ENCODE results near the gene FLT3LG. TPM values are rescaled to one million over a fixed set of nuclear protein-coding genes. Genes with fewer than 3 reads are reported as not detected.
A peak's percentile ranks its signal among the peaks of the same experiment; 100 is the strongest.

Gene FLT3LG
- total RNA-seq, 4 donors from 2014 or later = 1.00 to 4.0 (median 3.2) TPM; not detected in 1

DNA sequence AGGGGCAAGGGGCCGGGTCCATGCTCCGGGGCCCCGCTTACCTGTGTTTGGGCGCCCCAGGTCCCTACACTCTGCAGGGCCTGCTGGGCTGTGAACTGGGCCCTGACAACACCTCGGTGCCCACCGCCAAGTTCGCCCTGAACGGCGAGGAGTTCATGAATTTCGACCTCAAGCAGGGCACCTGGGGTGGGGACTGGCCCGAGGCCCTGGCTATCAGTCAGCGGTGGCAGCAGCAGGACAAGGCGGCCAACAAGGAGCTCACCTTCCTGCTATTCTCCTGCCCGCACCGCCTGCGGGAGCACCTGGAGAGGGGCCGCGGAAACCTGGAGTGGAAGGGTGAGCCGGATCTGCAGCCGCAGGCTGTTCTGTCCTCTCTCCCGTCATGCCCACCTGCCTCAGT lies 40.1 kb downstream of the FLT3LG start:
- 65% methylated on average over 15 of the region's 21 CpGs; no CpG with 5 or more reads in 1 of the 2 donors for WGBS, 2 donors (ENCODE audit: low coverage in 1 of 2)
- Histone ChIP-seq H3K4me3 (peak overlapping the region; percentile 41 to 87 (median 72)), H3K27me3 (no peaks in the 10 kb centered on the region), H3K4me1 (peaks cover 12 to 41% (median 26%) of the 10 kb centered on the region in 4 donors), H3K36me3 (peaks cover 0 to 4% (median 0%) of the 10 kb centered on the region in 4 donors), H3K27ac (peak overlapping the region; percentile 87 to 95 (median 92)), H3K9me3 (no peaks in the 10 kb centered on the region)
- in situ Hi-C loops (cut with MboI; ENCODE audit: low pct_ligation_motif_present in 1 of 4, low pct_unique_long_range_greater_than_20kb in 1 of 4, low sequenced_read_pairs in 3 of 4) (no loop called here), intact Hi-C loops (cut with DNase I; ENCODE audit: low total_unique reads) (no loop called here)
- TF ChIP-seq EP300 (IDR thresholded peaks at IDR 0.05; ENCODE audit: low read depth) (no peak), POLR2A (IDR thresholded peaks at IDR 0.05) (no peak), POLR2AphosphoS5 (IDR thresholded peaks at IDR 0.05) (no peak)
- TF ChIP-seq, protein P1, sequence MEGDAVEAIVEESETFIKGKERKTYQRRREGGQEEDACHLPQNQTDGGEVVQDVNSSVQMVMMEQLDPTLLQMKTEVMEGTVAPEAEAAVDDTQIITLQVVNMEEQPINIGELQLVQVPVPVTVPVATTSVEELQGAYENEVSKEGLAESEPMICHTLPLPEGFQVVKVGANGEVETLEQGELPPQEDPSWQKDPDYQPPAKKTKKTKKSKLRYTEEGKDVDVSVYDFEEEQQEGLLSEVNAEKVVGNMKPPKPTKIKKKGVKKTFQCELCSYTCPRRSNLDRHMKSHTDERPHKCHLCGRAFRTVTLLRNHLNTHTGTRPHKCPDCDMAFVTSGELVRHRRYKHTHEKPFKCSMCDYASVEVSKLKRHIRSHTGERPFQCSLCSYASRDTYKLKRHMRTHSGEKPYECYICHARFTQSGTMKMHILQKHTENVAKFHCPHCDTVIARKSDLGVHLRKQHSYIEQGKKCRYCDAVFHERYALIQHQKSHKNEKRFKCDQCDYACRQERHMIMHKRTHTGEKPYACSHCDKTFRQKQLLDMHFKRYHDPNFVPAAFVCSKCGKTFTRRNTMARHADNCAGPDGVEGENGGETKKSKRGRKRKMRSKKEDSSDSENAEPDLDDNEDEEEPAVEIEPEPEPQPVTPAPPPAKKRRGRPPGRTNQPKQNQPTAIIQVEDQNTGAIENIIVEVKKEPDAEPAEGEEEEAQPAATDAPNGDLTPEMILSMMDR (IDR thresholded peaks at IDR 0.05) = no peak
- no peak for DNase-seq

DNA sequence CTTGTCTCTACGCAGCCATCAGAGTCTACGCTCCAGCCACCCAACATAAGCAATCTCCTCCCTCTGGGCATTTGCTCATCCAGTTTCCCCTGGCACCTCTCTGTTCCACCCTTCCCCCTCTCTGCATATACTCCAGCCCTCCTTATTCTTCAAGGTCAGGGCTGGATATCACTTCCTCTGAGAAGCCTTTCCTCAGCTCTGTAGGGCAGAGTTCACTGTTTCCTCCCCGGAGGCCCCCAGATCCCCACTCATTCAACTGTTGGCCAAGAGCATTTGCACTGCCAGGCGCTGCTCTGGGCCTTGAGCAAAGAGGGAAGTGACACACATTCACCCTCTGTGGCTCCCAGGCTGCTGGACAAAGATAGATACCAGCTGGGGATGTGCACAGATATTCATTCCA lies 41.8 kb downstream of the FLT3LG start:
- intact Hi-C loops (cut with DNase I; ENCODE audit: low total_unique reads) = no loop called here
- 60% methylated on average over 3 to 4 of the region's 4 CpGs for WGBS, 2 donors (ENCODE audit: low coverage in 1 of 2)
- peaks cover 12 to 41% (median 26%) of the 10 kb centered on the region in 4 donors for H3K4me1 ChIP-seq

DNA sequence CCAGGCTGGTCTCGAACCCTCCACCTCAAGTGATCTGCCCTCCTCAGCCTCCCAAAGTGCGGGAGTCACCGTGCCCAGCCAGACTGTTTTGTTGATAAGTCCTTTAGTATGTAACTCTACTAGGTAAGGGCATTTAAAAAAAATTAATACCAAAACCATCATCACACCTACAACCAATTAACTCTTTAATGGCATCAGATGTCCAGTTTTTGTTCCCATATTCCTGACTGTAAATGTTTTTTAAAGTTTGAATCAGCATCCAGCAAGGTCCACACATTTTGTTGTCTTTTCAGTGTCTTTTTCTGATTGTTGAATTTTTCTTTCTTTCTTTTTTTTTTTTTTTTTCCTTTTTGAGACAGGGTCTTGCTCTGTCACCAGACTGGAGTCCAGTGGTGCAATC lies 44.0 kb downstream of the FLT3LG start:
- TF ChIP-seq, protein P1 (IDR thresholded peaks at IDR 0.05) = no peak
- TF ChIP-seq EP300 (IDR thresholded peaks at IDR 0.05; ENCODE audit: low read depth) (no peak), POLR2AphosphoS5 (IDR thresholded peaks at IDR 0.05) (no peak), POLR2A (IDR thresholded peaks at IDR 0.05) (no peak)
- DNase-seq = no peak
- WGBS, 2 donors (ENCODE audit: low coverage in 1 of 2) = 93 to 94% methylated on average over 3 of the region's 3 CpGs
- Histone ChIP-seq H3K4me1 (peaks cover 2 to 25% (median 15%) of the 10 kb centered on the region in 4 donors), H3K27me3 (no peaks in the 10 kb centered on the region), H3K36me3 (peaks cover 0 to 9% (median 0%) of the 10 kb centered on the region in 4 donors), H3K4me3 (no peak overlapping the region), H3K27ac (no peak overlapping the region), H3K9me3 (no peaks in the 10 kb centered on the region)
- in situ Hi-C loops (cut with MboI; ENCODE audit: low pct_ligation_motif_present in 1 of 4, low pct_unique_long_range_greater_than_20kb in 1 of 4, low sequenced_read_pairs in 3 of 4) (no loop called here), intact Hi-C loops (cut with DNase I; ENCODE audit: low total_unique reads) (no loop called here)

More for the DNA sequence above, 41.8 kb downstream of the FLT3LG start:
- Histone ChIP-seq H3K27ac (peak overlapping the region; percentile 87 to 95 (median 92)), H3K4me3 (no peak overlapping the region), H3K27me3 (no peaks in the 10 kb centered on the region), H3K9me3 (no peaks in the 10 kb centered on the region), H3K36me3 (peaks cover 0 to 4% (median 0%) of the 10 kb centered on the region in 4 donors)
- peak; percentile 46 for DNase-seq
- no peak for TF ChIP-seq POLR2AphosphoS5 (IDR thresholded peaks at IDR 0.05)
- TF ChIP-seq POLR2A (IDR thresholded peaks at IDR 0.05) = no peak
- TF ChIP-seq EP300 (IDR thresholded peaks at IDR 0.05; ENCODE audit: low read depth) = no peak
- TF ChIP-seq, protein P1 (IDR thresholded peaks at IDR 0.05) = no peak
- in situ Hi-C loops (cut with MboI; ENCODE audit: low pct_ligation_motif_present in 1 of 4, low pct_unique_long_range_greater_than_20kb in 1 of 4, low sequenced_read_pairs in 3 of 4) = no loop called here

DNA sequence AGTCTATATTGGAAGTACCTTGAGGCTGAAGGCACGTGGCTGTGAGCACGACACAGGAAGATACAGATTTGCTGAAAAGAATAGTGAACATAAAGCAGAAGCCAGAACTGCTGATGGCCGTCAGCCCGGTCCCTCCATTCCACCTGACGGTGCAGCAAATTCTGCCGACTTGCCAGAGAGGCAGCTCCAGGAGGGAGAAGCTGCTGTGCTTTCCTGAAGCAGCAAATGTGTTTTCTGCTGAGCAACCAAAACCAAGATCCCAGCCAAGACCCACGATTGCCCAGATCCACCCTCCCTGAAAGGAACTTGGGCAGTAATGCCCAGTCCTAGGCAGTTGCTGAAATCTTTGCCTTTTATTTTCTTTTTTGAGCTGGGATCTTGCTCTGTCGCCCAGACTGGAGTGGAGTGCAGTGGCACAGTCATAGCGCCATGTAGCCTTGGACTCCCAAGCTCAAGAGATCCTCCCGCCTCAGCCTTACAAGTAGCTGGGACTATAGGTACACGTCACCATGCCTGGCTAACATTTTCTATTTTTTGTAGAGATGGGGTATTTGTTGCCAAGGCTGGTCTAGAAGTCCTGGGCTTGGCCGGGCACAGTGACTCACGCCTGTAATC lies 46.8 kb downstream of the FLT3LG start:
- TF ChIP-seq, protein P1 (IDR thresholded peaks at IDR 0.05) = no peak
- TF ChIP-seq EP300 (IDR thresholded peaks at IDR 0.05; ENCODE audit: low read depth) (no peak), POLR2AphosphoS5 (IDR thresholded peaks at IDR 0.05) (no peak)
- H3K4me1 ChIP-seq = peaks cover 0 to 3% (median under 1%) of the 10 kb centered on the region in 4 donors
- no peak for DNase-seq
- in situ Hi-C loops (cut with MboI; ENCODE audit: low pct_ligation_motif_present in 1 of 4, low pct_unique_long_range_greater_than_20kb in 1 of 4, low sequenced_read_pairs in 3 of 4) (no loop called here), intact Hi-C loops (cut with DNase I; ENCODE audit: low total_unique reads) (no loop called here)
- H3K4me3 ChIP-seq = no peak overlapping the region
- WGBS, 2 donors (ENCODE audit: low coverage in 1 of 2) = 84 to 87% methylated on average over 7 to 13 of the region's 13 CpGs
- H3K27ac ChIP-seq = peak overlapping the region in 2 of 4 donors; percentile 18 to 34
- H3K27me3 ChIP-seq = no peaks in the 10 kb centered on the region
- H3K9me3 ChIP-seq = no peaks in the 10 kb centered on the region
- H3K36me3 ChIP-seq = peaks cover 0 to 16% (median 0%) of the 10 kb centered on the region in 4 donors

Measured in transverse colon (tissue), 4 donors.